Measurements from ENCODE around the gene ACY1.

ACY1 gene

GRCh38 chr3:52005571-52005986 lies 22.2 kb downstream of the ACY1 start:
- CTCF ChIA-PET: interaction anchor here (0.7 to 18.2 kb wide), 21 partner anchors 8 to 334 kb away, joined by 3 to 779 read pairs (median 6); partner anchors contain the start of genes ABHD14A, ABHD14B, DUSP7 and POC1A
- no peak for TF ChIP-seq CTCF (IDR thresholded peaks at IDR 0.05; ENCODE audit: insufficient read depth, low read length, missing control alignments)
- H3K4me3 ChIP-seq (ENCODE audit: low read depth, low read length): no peak overlapping the region; the same call in 1 of the 2 replicates
- POLR2A ChIA-PET: interaction anchor here (0.9 to 1.1 kb wide), 4 partner anchors 10 to 149 kb away, joined by 3 to 4 read pairs (median 4); partner anchors contain the start of genes POC1A and RPL29
- no peak for DNase-seq (ENCODE audit: low read depth, low spot score)

GRCh38 chr3:52006017-52006819 lies 22.9 kb downstream of the ACY1 start:
- H3K4me3 ChIP-seq (ENCODE audit: low read depth, low read length): no peak overlapping the region; the same call in 1 of the 2 replicates
- TF ChIP-seq CTCF (IDR thresholded peaks at IDR 0.05; ENCODE audit: insufficient read depth, low read length, missing control alignments): no peak
- DNase-seq (ENCODE audit: low read depth, low spot score): no peak
- ChIA-PET POLR2A (interaction anchor here (0.9 to 1.1 kb wide), 4 partner anchors 10 to 148 kb away, joined by 3 to 4 read pairs (median 4); partner anchors contain the start of genes POC1A and RPL29), CTCF (interaction anchor here (0.7 to 18.2 kb wide), 21 partner anchors 8 to 333 kb away, joined by 3 to 779 read pairs (median 6); partner anchors contain the start of genes ABHD14A, ABHD14B, DUSP7 and POC1A)

DNA sequence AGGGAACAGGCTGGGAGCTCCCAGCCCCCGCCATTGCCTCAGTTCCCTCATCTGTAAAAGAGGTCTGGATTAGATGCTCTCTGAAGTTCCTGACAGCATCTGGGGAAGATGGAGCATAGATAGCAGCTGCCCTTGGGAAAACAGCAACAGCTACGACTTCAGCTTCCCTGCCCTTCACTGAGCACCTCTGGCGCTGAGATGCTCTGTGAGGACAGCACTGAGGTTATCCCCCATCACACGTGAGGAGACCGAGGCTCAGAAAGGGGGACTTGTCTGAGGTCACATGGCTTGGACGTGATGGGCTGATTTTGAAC lies 23.4 kb downstream of the ACY1 start:
- POLR2A ChIA-PET: no interaction called here
- CTCF ChIA-PET: interaction anchor here (0.8 to 18.2 kb wide), 6 partner anchors 16 to 189 kb away, joined by 3 to 779 read pairs (median 8); no protein-coding TSS in a partner anchor
- no peak for TF ChIP-seq CTCF (IDR thresholded peaks at IDR 0.05; ENCODE audit: insufficient read depth, low read length, missing control alignments)
- no peak for DNase-seq (ENCODE audit: low read depth, low spot score)
- H3K4me3 ChIP-seq (ENCODE audit: low read depth, low read length): no peak overlapping the region

- ChIA-PET POLR2A (interaction anchor here (0.5 kb wide), 1 partner anchor 39 kb away, joined by 3 read pairs; no protein-coding TSS in a partner anchor), CTCF (interaction anchor here (1.0 to 18.2 kb wide), 4 partner anchors 14 to 136 kb away, joined by 4 to 779 read pairs (median 366); no protein-coding TSS in a partner anchor)
- no peak for TF ChIP-seq CTCF (IDR thresholded peaks at IDR 0.05; ENCODE audit: insufficient read depth, low read length, missing control alignments)
- no peak overlapping the region for H3K4me3 ChIP-seq (ENCODE audit: low read depth, low read length)
- DNase-seq (ENCODE audit: low read depth, low spot score): no peak
Observed at GRCh38 chr3:52007291-52007690, 24.0 kb downstream of the ACY1 start.

- POLR2A ChIA-PET: interaction anchor here (0.6 kb wide), 1 partner anchor 41 kb away, joined by 3 read pairs; no protein-coding TSS in a partner anchor
- CTCF ChIA-PET: interaction anchor here (9.5 to 18.2 kb wide), 3 partner anchors 8 to 133 kb away, joined by 99 to 779 read pairs (median 725); no protein-coding TSS in a partner anchor
- TF ChIP-seq CTCF (IDR thresholded peaks at IDR 0.05; ENCODE audit: insufficient read depth, low read length, missing control alignments): no peak
- H3K4me3 ChIP-seq (ENCODE audit: low read depth, low read length): no peak overlapping the region
- no peak for DNase-seq (ENCODE audit: low read depth, low spot score)
Observed at GRCh38 chr3:52010431-52010830, 27.1 kb downstream of the ACY1 start.

DNA sequence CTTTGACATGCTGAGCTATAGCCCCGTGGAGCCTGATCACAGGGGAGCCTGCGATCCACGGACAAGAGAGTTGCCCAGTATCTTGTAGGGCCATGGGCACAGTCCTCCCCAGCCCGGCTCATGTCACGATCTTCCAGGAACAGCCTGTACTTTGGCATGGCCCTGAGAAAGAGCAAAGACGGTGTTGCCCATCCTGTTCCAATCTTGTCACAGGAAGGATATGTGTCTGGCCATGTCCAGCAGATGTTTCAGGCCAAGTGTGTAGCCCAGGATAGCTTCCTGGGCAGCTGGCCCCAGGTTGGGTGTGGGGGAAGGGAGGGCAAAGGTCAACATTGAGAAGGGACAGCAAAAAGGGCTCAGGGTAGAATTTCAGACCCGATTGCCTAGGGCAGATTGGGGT lies 29.4 kb downstream of the ACY1 start:
- CTCF ChIA-PET: interaction anchor here (1.4 to 18.2 kb wide), 6 partner anchors 10 to 131 kb away, joined by 3 to 779 read pairs (median 60); no protein-coding TSS in a partner anchor
- no peak for TF ChIP-seq CTCF (IDR thresholded peaks at IDR 0.05; ENCODE audit: insufficient read depth, low read length, missing control alignments)

More for the DNA sequence above, 29.4 kb downstream of the ACY1 start:
- POLR2A ChIA-PET: interaction anchor here (1.2 kb wide), 1 partner anchor 44 kb away, joined by 3 read pairs; no protein-coding TSS in a partner anchor
- H3K4me3 ChIP-seq (ENCODE audit: low read depth, low read length): no peak overlapping the region
- DNase-seq (ENCODE audit: low read depth, low spot score): no peak

Measured in AG04449 (cell line).